ENCODE data around the gene CORO1C. TPM values are rescaled to one million over a fixed set of nuclear protein-coding genes. Genes with fewer than 3 reads are reported as not detected.

CORO1C gene
- total and polyA plus RNA-seq, 9 of the 15 experiments (the other 6 are each of a cell fraction or from before 2014, with no cell fraction given), result 55.2 to 280 (median 150) TPM

- TF ChIP-seq HDAC2 (IDR thresholded peaks at IDR 0.05) (no peak; the same call in 1 of the 2 replicates), SMARCC2 (IDR thresholded peaks at IDR 0.05; ENCODE audit: low read depth) (no peak; the same call in 1 of the 2 replicates), SAP30 (IDR thresholded peaks at IDR 0.05; ENCODE audit: borderline replicate concordance, insufficient read depth, low read depth, low read length, poor library complexity, severe bottlenecking) (no peak), ZSCAN29 (IDR thresholded peaks at IDR 0.05) (no peak), ZNF395 (CRISPR knock-in tag; IDR thresholded peaks at IDR 0.05) (peak; percentile 74; the same call in 1 of the 2 replicates), ZNF695 (CRISPR knock-in tag; IDR thresholded peaks at IDR 0.05) (0 out of 2 replicates have a peak, but pooled peaks have one; percentile 16), ZNF174 (CRISPR knock-in tag; IDR thresholded peaks at IDR 0.05) (no peak), ZNF431 (CRISPR knock-in tag; IDR thresholded peaks at IDR 0.05) (no peak), SREBF2 (CRISPR knock-in tag; IDR thresholded peaks at IDR 0.05) (no peak), ZNF586 (CRISPR knock-in tag; conservative IDR thresholded peaks at IDR 0.05) (no peak), KDM5B (IDR thresholded peaks at IDR 0.05; ENCODE audit: insufficient replicate concordance, low read depth, low read length) (peak; percentile 86), ZNF398 (CRISPR knock-in tag; IDR thresholded peaks at IDR 0.05) (no peak), FOS (IDR thresholded peaks at IDR 0.05; ENCODE audit: extremely low read depth, insufficient read length) (no peak), E2F3 (CRISPR knock-in tag; IDR thresholded peaks at IDR 0.05) (no peak), CREM (IDR thresholded peaks at IDR 0.05; ENCODE audit: low read depth) (peak; percentile 95), PURB (CRISPR knock-in tag; IDR thresholded peaks at IDR 0.05; ENCODE audit: low read depth) (no peak), NCOR1 (IDR thresholded peaks at IDR 0.05) (peak; percentile 61), ELK1 (CRISPR knock-in tag; IDR thresholded peaks at IDR 0.05) (no peak), SETDB1 (IDR thresholded peaks at IDR 0.05; ENCODE audit: low read length) (no peak), NR2C1 (IDR thresholded peaks at IDR 0.05) (no peak), NR2C1 (tag; IDR thresholded peaks at IDR 0.05) (peak; percentile 29; the same call in 1 of the 2 replicates), ZNF445 (CRISPR knock-in tag; IDR thresholded peaks at IDR 0.05; ENCODE audit: low read depth) (no peak; the same call in 1 of the 2 replicates)
- TF ChIP-seq, protein P1, sequence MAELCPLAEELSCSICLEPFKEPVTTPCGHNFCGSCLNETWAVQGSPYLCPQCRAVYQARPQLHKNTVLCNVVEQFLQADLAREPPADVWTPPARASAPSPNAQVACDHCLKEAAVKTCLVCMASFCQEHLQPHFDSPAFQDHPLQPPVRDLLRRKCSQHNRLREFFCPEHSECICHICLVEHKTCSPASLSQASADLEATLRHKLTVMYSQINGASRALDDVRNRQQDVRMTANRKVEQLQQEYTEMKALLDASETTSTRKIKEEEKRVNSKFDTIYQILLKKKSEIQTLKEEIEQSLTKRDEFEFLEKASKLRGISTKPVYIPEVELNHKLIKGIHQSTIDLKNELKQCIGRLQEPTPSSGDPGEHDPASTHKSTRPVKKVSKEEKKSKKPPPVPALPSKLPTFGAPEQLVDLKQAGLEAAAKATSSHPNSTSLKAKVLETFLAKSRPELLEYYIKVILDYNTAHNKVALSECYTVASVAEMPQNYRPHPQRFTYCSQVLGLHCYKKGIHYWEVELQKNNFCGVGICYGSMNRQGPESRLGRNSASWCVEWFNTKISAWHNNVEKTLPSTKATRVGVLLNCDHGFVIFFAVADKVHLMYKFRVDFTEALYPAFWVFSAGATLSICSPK (IDR thresholded peaks at IDR 0.05; ENCODE audit: borderline replicate concordance), result no peak
These were observed 101.4 kb downstream of the CORO1C start (continued) for GRCh38 chr12:108629824-108630476.
